H1 (cell line): Measurements from ENCODE around the gene VMP1. TPM values are rescaled to one million over a fixed set of nuclear protein-coding genes. Genes with fewer than 3 reads are reported as not detected.

Experiments used
- CTCF ChIA-PET: fragments of 300-600 bp; sonication (Branson Sonifier 250); formaldehyde crosslinking; loops from one replicate; lab custom pipeline; 2021; ENCODE audit not compliant: partially characterized antibody; lab: Charles Lee
- POLR2A ChIA-PET: fragments of 300-600 bp; sonication (Branson Sonifier 250); formaldehyde crosslinking; loops from one replicate; lab custom pipeline; 2021; ENCODE audit warnings: inconsistent platforms; ENCODE audit not compliant: partially characterized antibody; lab: Charles Lee
- DNase-seq, 2 experiments: peaks; one replicate each; pipeline versions ENCODE4 v3.0.0 to v3.0.0-alpha.2; 2010 to 2022; ENCODE audit warnings: low spot score in 2 of 2, low read depth in 1 of 2, mixed read lengths in 1 of 2
- FAIRE-seq: peaks from 2 replicates; lab custom pipeline; 2011; peaks lifted over from hg19 to GRCh38; lab: Jason Lieb, UNC
- H2AFZ ChIP-seq: 2 replicates; pipeline ENCODE4 v1.8.1; 2012; ENCODE audit warnings: low read length, inconsistent platforms
- H2AK5ac ChIP-seq: 2 replicates; pipeline ENCODE4 v1.6.1; 2013; ENCODE audit warnings: low read depth, low read length
- H2BK120ac ChIP-seq: replicated peaks from 2 replicates; pipeline ENCODE3; 2013; ENCODE audit warnings: low read depth, low read length, inconsistent platforms
- H2BK12ac ChIP-seq: 2 replicates; pipeline ENCODE4 v1.6.1; 2013; ENCODE audit warnings: low read depth, low read length
- H2BK15ac ChIP-seq: 2 replicates; pipeline ENCODE4 v1.6.1; 2013; ENCODE audit warnings: low read length
- H2BK20ac ChIP-seq: 2 replicates; pipeline ENCODE4 v1.6.1; 2013; ENCODE audit warnings: low read length
- H2BK5ac ChIP-seq: 2 replicates; pipeline ENCODE4 v1.6.1; 2013; ENCODE audit warnings: low read depth, low read length
- H3K14ac ChIP-seq: 2 replicates; pipeline ENCODE4 v1.6.1; 2013; ENCODE audit warnings: inconsistent platforms; ENCODE audit not compliant: insufficient read length
- H3K18ac ChIP-seq: 2 replicates; pipeline ENCODE4 v1.6.1; 2013; ENCODE audit warnings: low read length; ENCODE audit errors: extremely low read depth
- H3K23ac ChIP-seq: 2 replicates; pipeline ENCODE4 v1.6.1; 2013; ENCODE audit warnings: inconsistent platforms; ENCODE audit not compliant: insufficient read length
- H3K23me2 ChIP-seq: 2 replicates; pipeline ENCODE4 v1.6.1; 2013; ENCODE audit warnings: low read depth, low read length
- H3K27ac ChIP-seq: 2 replicates; pipeline ENCODE4 v1.6.1; 2011; ENCODE audit warnings: low read depth, low read length, inconsistent platforms
- H3K27me3 ChIP-seq, 4 experiments: replicated peaks in 1 of 4; 1 replicate in 1 of 4; 2 replicates in 3 of 4; pipeline versions ENCODE4 v1.6.1 to v1.8.1; 2011 to 2013; ENCODE audit warnings: low read length in 3 of 4, mild to moderate bottlenecking in 3 of 4, inconsistent platforms in 2 of 4, mixed read lengths in 2 of 4, moderate library complexity in 1 of 4; ENCODE audit not compliant: control insufficient read depth in 3 of 4, insufficient read depth in 3 of 4; ENCODE audit errors: extremely low read depth in 1 of 4
- H3K36me3 ChIP-seq, 4 experiments: 2 replicates each; pipeline versions ENCODE4 v1.6.1 to v1.8.1; 2011 to 2013; ENCODE audit warnings: mild to moderate bottlenecking in 4 of 4, low read length in 3 of 4, moderate library complexity in 2 of 4, control low read depth in 1 of 4, inconsistent platforms in 1 of 4; ENCODE audit not compliant: insufficient read depth in 4 of 4, control insufficient read depth in 2 of 4
- H3K4ac ChIP-seq: replicated peaks from 2 replicates; pipeline ENCODE3; 2013; ENCODE audit warnings: low read length, low read depth, mixed read lengths, inconsistent platforms; ENCODE audit not compliant: insufficient read length
- H3K4me1 ChIP-seq, 4 experiments: replicated peaks in 1 of 4; 1 replicate in 1 of 4; 2 replicates in 3 of 4; pipeline versions ENCODE4 v1.6.1 to v1.8.1; 2011 to 2013; ENCODE audit warnings: low read length in 3 of 4, inconsistent platforms in 2 of 4, mixed read lengths in 1 of 4; ENCODE audit not compliant: insufficient read depth in 4 of 4, control insufficient read depth in 3 of 4
- H3K4me2 ChIP-seq, 2 experiments: 2 replicates each; pipeline versions ENCODE4 v1.6.1 to v1.8.1; 2011 to 2013; ENCODE audit warnings: low read depth in 2 of 2, low read length in 2 of 2, control low read depth in 1 of 2, inconsistent platforms in 1 of 2, mild to moderate bottlenecking in 1 of 2; ENCODE audit not compliant: insufficient read depth in 1 of 2
- H3K4me3 ChIP-seq, 4 experiments: fragments of 200-600, 300-600 bp in 1 of 4; sonication (generic), shearing (Covaris generic), sonication (Bioruptor Twin) in 1 of 4; 2 replicates each; pipeline versions ENCODE4 v1.5.1 to v1.8.1; 2011 to 2016; ENCODE audit warnings: low read length in 4 of 4, low read depth in 3 of 4, control low read depth in 2 of 4, inconsistent platforms in 2 of 4, mild to moderate bottlenecking in 2 of 4, mixed read lengths in 1 of 4, moderate library complexity in 1 of 4; ENCODE audit not compliant: insufficient read depth in 2 of 4; ENCODE audit errors: extremely low read depth in 1 of 4
- H3K56ac ChIP-seq: replicated peaks from 2 replicates; pipeline ENCODE3; 2013; ENCODE audit warnings: low read depth, mild to moderate bottlenecking, mixed read lengths, low read length, inconsistent platforms; ENCODE audit not compliant: insufficient read length
- H3K79me1 ChIP-seq: 2 replicates; pipeline ENCODE4 v1.6.1; 2013; ENCODE audit warnings: low read depth, low read length, control low read depth
- H3K79me2 ChIP-seq, 2 experiments: 2 replicates each; pipeline versions ENCODE4 v1.6.1 to v1.8.1; 2012 to 2013; ENCODE audit warnings: low read length in 2 of 2, mild to moderate bottlenecking in 2 of 2, inconsistent platforms in 1 of 2; ENCODE audit not compliant: insufficient read depth in 2 of 2, control insufficient read depth in 1 of 2
- H3K9ac ChIP-seq, 4 experiments: replicated peaks in 1 of 4; 1 replicate in 1 of 4; 2 replicates in 3 of 4; pipeline versions ENCODE4 v1.6.1 to v1.8.1; 2011 to 2013; ENCODE audit warnings: low read depth in 3 of 4, low read length in 3 of 4, control low read depth in 2 of 4, mild to moderate bottlenecking in 2 of 4, moderate library complexity in 2 of 4, inconsistent platforms in 1 of 4; ENCODE audit errors: extremely low read depth in 1 of 4
- H3K9me3 ChIP-seq, 2 experiments: 2 replicates each; pipeline versions ENCODE4 v1.6.1 to v1.8.1; 2012 to 2013; ENCODE audit warnings: mild to moderate bottlenecking in 2 of 2, moderate library complexity in 2 of 2, control low read depth in 1 of 2, inconsistent platforms in 1 of 2, low read depth in 1 of 2, low read length in 1 of 2, mixed read lengths in 1 of 2; ENCODE audit not compliant: insufficient read depth in 2 of 2
- H4K20me1 ChIP-seq, 2 experiments: replicated peaks in 1 of 2; 2 replicates each; pipeline versions ENCODE3 to v1.8.1; 2011 to 2013; ENCODE audit warnings: inconsistent platforms in 2 of 2, low read length in 2 of 2, mild to moderate bottlenecking in 1 of 2; ENCODE audit not compliant: insufficient read depth in 2 of 2, control insufficient read depth in 1 of 2
- H4K5ac ChIP-seq: 2 replicates; pipeline ENCODE4 v1.6.1; 2013; ENCODE audit warnings: low read length, low read depth, mixed read lengths, inconsistent platforms; ENCODE audit not compliant: insufficient read length
- H4K8ac ChIP-seq: 2 replicates; pipeline ENCODE4 v1.8.0; 2013; ENCODE audit warnings: mild to moderate bottlenecking, moderate library complexity, low read length, inconsistent platforms; ENCODE audit not compliant: insufficient read depth; ENCODE audit errors: extremely low read depth
- H4K91ac ChIP-seq: replicated peaks from 2 replicates; pipeline ENCODE3; 2013; ENCODE audit warnings: low read length, mixed read lengths, inconsistent platforms; ENCODE audit not compliant: insufficient read length
- CHD1 ChIP-seq: IDR thresholded peaks from 2 replicates; pipeline ENCODE4 v1.6.1; 2012; ENCODE audit warnings: low read depth, low read length, improper control_type of control experiment
- EGR1 ChIP-seq: IDR thresholded peaks from 2 replicates; pipeline ENCODE4 v1.6.1; 2011; ENCODE audit warnings: low read depth, low read length, borderline replicate concordance
- KDM5A ChIP-seq: fragments of 200-600 bp; IDR thresholded peaks from 2 replicates; pipeline ENCODE4 v1.7.1; 2012; ENCODE audit warnings: mild to moderate bottlenecking, low read length, inconsistent platforms, mixed read lengths
- POU5F1 ChIP-seq: IDR thresholded peaks from 2 replicates; pipeline ENCODE4 v1.6.1; 2011; ENCODE audit warnings: low read depth, mild to moderate bottlenecking, low read length, moderate library complexity
- TAF7 ChIP-seq: optimal IDR thresholded peaks from 2 replicates; pipeline ENCODE3; 2011; ENCODE audit warnings: low read depth, mild to moderate bottlenecking, inconsistent platforms, low read length, moderate library complexity, borderline replicate concordance
- WGBS, 2 experiments: shearing (Covaris generic) in 1 of 2; methylation state at CpG; one replicate each; pipeline versions ENCODE4 v1.1.6 to v1.1.7; 2013 to 2015; ENCODE audit warnings: low lambda C conversion rate in 2 of 2, mixed read lengths in 2 of 2, inconsistent platforms in 1 of 2, low coverage in 1 of 2, missing lambda C conversion rate in 1 of 2; ENCODE audit not compliant: insufficient replicate concordance in 2 of 2, insufficient coverage in 1 of 2, insufficient read length in 1 of 2; ENCODE audit errors: extremely low coverage in 1 of 2, missing lambda C conversion rate in 1 of 2; 5-methylcytosine and 5-hydroxymethylcytosine counted together
- polyA plus RNA-seq, 7 experiments: library from polyadenylated mRNA; depleted of rRNA in 3 of 7; stranded (reverse) in 5 of 7; unstranded in 2 of 7; fragments of >200 nt in 5 of 7; fragments of 200-250 nt in 2 of 7; gene quantifications; 1 replicate in 5 of 7; 2 replicates in 1 of 7; 4 replicates in 1 of 7; pipeline versions ENCODE4 v1.2.1 to v1.2.3, GENCODE V29; 2011 to 2013; ENCODE audit warnings: missing spikeins in 2 of 7, mixed read lengths in 2 of 7
- total RNA-seq: library from RNA; stranded (reverse); fragmentation: NEBNext Ultra II Directional; extraction: Animal tissue kit (Norgen Biotek cat#: 25700); gene quantifications from 2 replicates; pipeline ENCODE4 v1.2.1, GENCODE V29; 2021

Gene VMP1
- total and polyA plus RNA-seq, 2 of the 8 experiments (the other 6 are each of a cell fraction or from before 2014, with no cell fraction given), result 45.0 to 92.7 TPM

- Histone ChIP-seq H3K36me3 (peaks cover 3 to 24% (median 12%) of the 10 kb centered on the region in 4 experiments; a peak in 6 of 8 replicates), H2BK5ac (no peak overlapping the region), H4K91ac (no peak overlapping the region), H2BK20ac (no peak overlapping the region), H3K18ac (no peak overlapping the region), H2BK120ac (no peak overlapping the region), H3K23ac (no peak overlapping the region), H3K9ac (no peak overlapping the region), H3K23me2 (no peaks in the 10 kb centered on the region), H3K79me1 (no peaks in the 10 kb centered on the region), H3K4me3 (no peak overlapping the region), H3K27me3 (no peaks in the 10 kb centered on the region), H4K5ac (no peak overlapping the region), H2AK5ac (no peak overlapping the region), H3K9me3 (no peaks in the 10 kb centered on the region; a peak in 1 of 4 replicates), H3K4me1 (no peaks in the 10 kb centered on the region), H3K56ac (no peak overlapping the region), H3K4ac (no peak overlapping the region), H2AFZ (no peak overlapping the region), H3K27ac (no peak overlapping the region), H2BK12ac (no peak overlapping the region), H2BK15ac (no peak overlapping the region), H4K8ac (no peak overlapping the region), H3K79me2 (no peaks in the 10 kb centered on the region)
- ChIA-PET POLR2A (interaction anchor here (0.7 to 1.5 kb wide), 8 partner anchors 8 to 293 kb away, joined by 3 read pairs; partner anchors contain the start of genes RPS6KB1 and TUBD1), CTCF (interaction anchor here (1.2 kb wide), 1 partner anchor 9 kb away, joined by 3 read pairs; no protein-coding TSS in a partner anchor)
- WGBS, 2 experiments, result 98% methylated on average over 3 of the region's 3 CpGs; no CpG with 5 or more reads in 1 of the 2 experiments
- no peak for DNase-seq
- TF ChIP-seq TAF7, result no peak
- TF ChIP-seq KDM5A, result no peak
- TF ChIP-seq CHD1, result no peak
- TF ChIP-seq EGR1, result no peak
- TF ChIP-seq POU5F1, result no peak
- TF ChIP-seq, all 59 proteins: peak for 0
- FAIRE-seq, result no peak
- H3K4me2 ChIP-seq, result no peak overlapping the region
- no peak overlapping the region for H3K14ac ChIP-seq
- H4K20me1 ChIP-seq, result no peaks in the 10 kb centered on the region
Measured at GRCh38 chr17:59878624-59879023, 171.2 kb downstream of the VMP1 start.
